Endothelial cell (in vitro differentiated cells): ENCODE measurements around the gene CETP. TPM values are rescaled to one million over a fixed set of nuclear protein-coding genes. Genes with fewer than 3 reads are reported as not detected.

ENCODE experiments used
- DNase-seq: peaks from one replicate; pipeline ENCODE4 v3.0.0; 2021; ENCODE audit warnings: low spot score
- H3K27ac Mint-ChIP-seq: one replicate; pipeline ENCODE4 v1.8.0; 2021; ENCODE audit warnings: mixed read lengths, inconsistent platforms; ENCODE audit not compliant: unreplicated experiment
- H3K27me3 Mint-ChIP-seq: one replicate; pipeline ENCODE4 v1.8.0; 2021; ENCODE audit warnings: mild to moderate bottlenecking, moderate library complexity, mixed read lengths, inconsistent platforms; ENCODE audit not compliant: unreplicated experiment
- H3K36me3 Mint-ChIP-seq: one replicate; pipeline ENCODE4 v1.8.0; 2021; ENCODE audit warnings: mild to moderate bottlenecking, low read depth, mixed read lengths, inconsistent platforms; ENCODE audit not compliant: unreplicated experiment
- H3K4me1 Mint-ChIP-seq: one replicate; pipeline ENCODE4 v1.8.0; 2021; ENCODE audit warnings: mild to moderate bottlenecking, mixed read lengths, inconsistent platforms; ENCODE audit not compliant: unreplicated experiment
- H3K4me3 Mint-ChIP-seq: one replicate; pipeline ENCODE4 v1.8.0; 2021; ENCODE audit warnings: mild to moderate bottlenecking, mixed read lengths, inconsistent platforms; ENCODE audit not compliant: unreplicated experiment
- H3K9me3 Mint-ChIP-seq: one replicate; pipeline ENCODE4 v1.8.0; 2021; ENCODE audit warnings: mixed read lengths, inconsistent platforms; ENCODE audit not compliant: unreplicated experiment
- long read RNA-seq: library from polyadenylated mRNA; unstranded; transcript quantifications from one replicate; pipeline ENCODE4 v2.0.0, GENCODE V29; 2020; ENCODE audit not compliant: unreplicated experiment
- total RNA-seq: library from RNA; stranded (reverse); fragmentation: NEBNext Ultra II Directional; extraction: Animal tissue kit (Norgen Biotek cat#: 25700); gene quantifications from one replicate; pipeline ENCODE4 v1.2.1, GENCODE V29; 2021; ENCODE audit not compliant: unreplicated experiment
- TF ChIP-seq, protein P1 (sequence below): fragments of 200-600 bp; sonication (generic); IDR thresholded peaks from one replicate; pipeline ENCODE4 v1.5.0; 2021; ENCODE audit warnings: antibody characterized with exemption; ENCODE audit not compliant: unreplicated experiment

Gene CETP
- 7.8 TPM for total RNA-seq
- long read RNA-seq, transcript CETP-201 (16 exons, 1,791 nt), result major isoform, 11 of 16 reads
- long read RNA-seq, partial matches to known transcripts, result 2 of 16 reads
- long read RNA-seq, other reads (novel, unspliced or antisense), result 2 of 16 reads

DNA sequence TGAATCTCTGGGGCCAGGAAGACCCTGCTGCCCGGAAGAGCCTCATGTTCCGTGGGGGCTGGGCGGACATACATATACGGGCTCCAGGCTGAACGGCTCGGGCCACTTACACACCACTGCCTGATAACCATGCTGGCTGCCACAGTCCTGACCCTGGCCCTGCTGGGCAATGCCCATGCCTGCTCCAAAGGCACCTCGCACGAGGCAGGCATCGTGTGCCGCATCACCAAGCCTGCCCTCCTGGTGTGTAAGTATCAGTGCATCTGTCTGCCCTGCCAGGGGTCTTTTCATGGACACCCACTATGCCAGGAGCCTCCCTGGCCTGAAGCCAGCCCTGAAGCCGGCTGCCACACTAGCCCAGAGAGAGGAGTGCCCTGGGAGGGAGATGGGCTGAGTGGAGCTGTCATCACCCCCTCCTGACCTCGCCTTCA is at the start of gene CETP:
TSS of gene CETP (plus strand) at position 100 of the 431 bp plus-strand sequence. CDS start at position 130, 30 bp downstream.
- no peaks in the 10 kb centered on the region for H3K9me3 Mint-ChIP-seq
- H3K4me3 Mint-ChIP-seq, result no peak within 1 kb of the TSS

DNA sequence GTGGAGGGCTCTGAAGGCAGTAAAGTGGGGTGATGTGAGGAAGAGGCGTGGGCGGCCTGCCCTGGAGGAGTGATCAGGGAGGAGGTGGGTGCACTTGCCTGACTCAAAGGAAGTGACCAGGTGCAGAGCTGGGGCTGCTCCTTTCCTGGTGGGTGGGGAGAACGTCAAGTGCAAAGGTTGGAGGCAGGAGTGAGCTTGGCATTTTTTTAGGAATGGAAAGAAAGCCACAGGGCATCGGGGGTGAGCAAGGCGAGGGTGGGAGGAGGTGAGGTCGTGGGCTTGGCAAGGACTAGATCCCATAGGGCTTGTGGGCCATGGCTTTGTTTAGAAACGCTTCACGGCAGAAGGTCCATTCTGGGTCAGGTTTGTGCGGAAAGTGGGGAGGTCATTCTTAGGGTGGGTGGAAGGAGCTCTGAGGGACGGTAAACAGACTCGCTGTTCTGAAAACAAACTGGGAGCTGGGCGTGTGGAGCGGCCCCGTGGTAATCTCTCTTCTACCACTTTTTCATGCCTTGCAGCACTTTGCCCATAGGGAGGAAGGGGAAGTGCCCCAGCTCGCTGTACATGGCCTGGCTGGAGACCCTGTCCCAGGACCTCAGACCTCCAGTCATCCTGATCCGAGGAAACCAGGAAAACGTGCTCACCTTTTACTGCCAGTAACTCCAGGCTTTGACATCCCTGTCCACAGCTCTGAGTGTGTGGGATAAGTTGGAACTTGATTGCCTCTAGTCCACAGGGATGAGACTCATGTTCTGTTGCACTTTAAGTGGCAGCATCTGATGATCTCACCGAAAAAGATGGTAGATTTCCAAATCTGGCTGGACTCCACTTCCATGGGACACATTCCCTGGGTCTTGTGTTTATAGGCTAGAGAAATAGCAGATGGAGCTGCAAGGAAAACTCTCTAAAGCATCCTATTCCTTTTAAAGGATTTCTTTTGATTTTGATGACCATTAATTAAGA is 48.7 kb upstream of the CETP start:
- TF ChIP-seq, protein P1, sequence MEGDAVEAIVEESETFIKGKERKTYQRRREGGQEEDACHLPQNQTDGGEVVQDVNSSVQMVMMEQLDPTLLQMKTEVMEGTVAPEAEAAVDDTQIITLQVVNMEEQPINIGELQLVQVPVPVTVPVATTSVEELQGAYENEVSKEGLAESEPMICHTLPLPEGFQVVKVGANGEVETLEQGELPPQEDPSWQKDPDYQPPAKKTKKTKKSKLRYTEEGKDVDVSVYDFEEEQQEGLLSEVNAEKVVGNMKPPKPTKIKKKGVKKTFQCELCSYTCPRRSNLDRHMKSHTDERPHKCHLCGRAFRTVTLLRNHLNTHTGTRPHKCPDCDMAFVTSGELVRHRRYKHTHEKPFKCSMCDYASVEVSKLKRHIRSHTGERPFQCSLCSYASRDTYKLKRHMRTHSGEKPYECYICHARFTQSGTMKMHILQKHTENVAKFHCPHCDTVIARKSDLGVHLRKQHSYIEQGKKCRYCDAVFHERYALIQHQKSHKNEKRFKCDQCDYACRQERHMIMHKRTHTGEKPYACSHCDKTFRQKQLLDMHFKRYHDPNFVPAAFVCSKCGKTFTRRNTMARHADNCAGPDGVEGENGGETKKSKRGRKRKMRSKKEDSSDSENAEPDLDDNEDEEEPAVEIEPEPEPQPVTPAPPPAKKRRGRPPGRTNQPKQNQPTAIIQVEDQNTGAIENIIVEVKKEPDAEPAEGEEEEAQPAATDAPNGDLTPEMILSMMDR, result no peak
- no peak for DNase-seq
- Mint-ChIP-seq H3K4me3 (no peak overlapping the region), H3K27me3 (no peaks in the 10 kb centered on the region), H3K4me1 (peaks cover 11% of the 10 kb centered on the region), H3K9me3 (no peaks in the 10 kb centered on the region), H3K36me3 (peaks cover 4% of the 10 kb centered on the region), H3K27ac (no peak overlapping the region)

More for the DNA sequence above, at the start of gene CETP:
- Mint-ChIP-seq H3K36me3 (no peaks in the 10 kb centered on the region), H3K4me1 (peaks cover 15% of the 10 kb centered on the region), H3K27me3 (peaks cover 5% of the 10 kb centered on the region), H3K27ac (no peak within 1 kb of the TSS)
- TF ChIP-seq, protein P1, result no peak
- DNase-seq, result no peak

DNA sequence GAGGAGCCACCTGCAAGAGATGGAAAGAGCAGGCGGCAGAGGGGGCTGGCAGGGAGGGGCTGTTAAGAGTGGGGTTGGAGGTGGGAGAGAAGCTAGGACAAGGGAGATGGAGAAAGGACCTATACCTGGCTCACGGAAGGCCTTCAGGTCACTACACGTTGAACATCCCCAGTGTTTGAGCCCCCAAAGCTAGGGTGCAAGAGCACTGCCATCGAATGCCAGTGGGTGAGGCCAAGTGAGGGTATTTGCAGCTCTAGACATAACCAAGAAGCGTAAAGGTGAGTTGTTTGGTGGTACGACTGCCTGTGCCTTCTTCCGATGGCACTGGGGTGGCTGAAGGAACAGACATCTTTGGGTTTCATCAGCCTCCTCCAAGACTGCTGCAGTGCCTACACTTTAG is 46.9 kb upstream of the CETP start:
- no peak for DNase-seq
- Mint-ChIP-seq H3K36me3 (peaks cover 4% of the 10 kb centered on the region), H3K9me3 (no peaks in the 10 kb centered on the region), H3K4me3 (no peak overlapping the region), H3K27me3 (no peaks in the 10 kb centered on the region), H3K4me1 (peaks cover 11% of the 10 kb centered on the region), H3K27ac (no peak overlapping the region)
- TF ChIP-seq, protein P1, result no peak

- TF ChIP-seq, protein P1, result no peak
These were observed 46.2 kb upstream of the CETP start for GRCh38 chr16:56915336-56916119.

More at GRCh38 chr16:56915336-56916119, 46.2 kb upstream of the CETP start:
- Mint-ChIP-seq H3K4me1 (peaks cover 11% of the 10 kb centered on the region), H3K36me3 (peaks cover 4% of the 10 kb centered on the region), H3K9me3 (no peaks in the 10 kb centered on the region), H3K4me3 (no peak overlapping the region), H3K27me3 (no peaks in the 10 kb centered on the region), H3K27ac (no peak overlapping the region)
- DNase-seq, result no peak
